Cerebellar nuclear complex (tissue), 1 donor: ENCODE measurements around the gene ZNF248.

Source experiments
- DNase-seq, 2 experiments: peaks; one replicate each; lab custom pipeline; 2025; lab: John Stamatoyannopoulos, UW

The ZNF248 gene

DNA sequence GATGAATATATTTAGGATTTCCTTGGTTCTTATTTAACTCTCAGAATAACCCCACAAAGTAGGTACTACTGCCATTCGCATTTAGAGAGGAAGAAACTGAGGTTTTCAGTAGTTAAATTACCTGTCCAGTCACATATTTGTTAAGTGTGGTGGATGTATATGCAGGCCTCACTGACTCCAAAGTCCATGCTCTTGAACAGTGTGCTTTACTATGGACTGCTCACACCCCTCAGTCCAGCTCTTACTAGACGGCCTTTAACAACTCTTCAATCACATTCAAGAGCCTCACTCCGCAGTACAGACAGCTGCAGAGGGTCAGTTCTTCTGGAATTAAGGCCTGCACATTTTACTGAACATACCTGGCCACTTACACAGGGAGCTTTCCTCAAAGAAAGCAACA lies 36.2 kb downstream of the ZNF248 start:
- no peak for DNase-seq

DNA sequence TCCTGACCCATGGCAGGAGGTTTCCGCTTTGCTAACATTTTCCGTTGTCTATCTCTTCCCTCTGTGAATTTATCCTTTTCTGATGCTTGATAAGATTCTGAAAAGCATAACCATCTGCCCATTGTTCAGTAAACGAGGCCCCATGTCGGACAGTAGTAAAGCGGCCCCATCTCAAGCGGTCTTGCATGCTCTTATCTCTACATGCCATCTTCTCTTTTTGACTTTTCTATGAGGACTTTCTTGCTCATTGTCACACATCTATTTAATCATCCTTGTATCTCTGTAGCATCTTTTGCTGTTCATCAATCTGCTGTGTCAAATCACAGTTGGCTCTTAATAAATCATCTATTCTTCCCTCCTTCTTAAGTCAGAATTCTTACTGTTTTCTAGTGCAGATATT lies 37.6 kb downstream of the ZNF248 start:
- DNase-seq, result no peak

DNA sequence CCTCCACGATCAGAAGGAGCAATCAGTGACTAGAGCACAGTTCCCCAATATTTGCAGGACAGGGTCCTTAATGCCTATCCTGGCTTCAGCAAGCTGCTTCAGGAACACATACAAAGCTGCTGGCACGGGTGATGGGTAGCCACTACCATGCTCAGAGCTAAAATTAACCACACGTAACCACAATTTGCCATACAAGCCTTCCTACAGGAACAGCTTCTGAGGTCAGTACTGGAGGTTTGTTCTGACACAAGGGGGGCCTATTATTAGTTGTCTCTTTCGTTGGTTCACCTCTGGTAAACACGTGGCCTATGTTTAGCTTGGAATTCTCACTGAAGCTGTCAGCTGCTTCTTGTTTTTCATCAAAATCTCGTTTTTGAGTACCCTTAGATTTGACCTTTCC lies 41.1 kb downstream of the ZNF248 start:
- no peak for DNase-seq

DNA sequence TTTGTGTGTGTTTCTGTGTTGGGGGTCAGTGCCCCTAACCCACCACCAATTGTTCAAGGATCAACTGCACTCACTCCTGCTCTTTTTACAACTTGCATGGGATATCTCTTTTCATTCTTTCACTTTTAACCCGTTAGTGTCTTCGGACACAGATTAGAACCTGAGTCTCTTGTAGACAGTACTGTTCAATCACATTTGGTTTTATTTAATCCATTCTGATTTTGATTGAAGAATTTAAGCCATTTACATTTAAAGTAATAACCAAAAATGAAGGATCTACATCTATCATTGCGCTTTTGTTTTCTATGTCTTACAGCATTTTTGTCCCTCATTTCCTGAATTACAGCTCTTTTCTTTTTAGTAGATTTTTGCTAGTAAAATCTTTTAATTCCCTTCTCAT lies 43.6 kb downstream of the ZNF248 start:
- DNase-seq, result no peak

DNA sequence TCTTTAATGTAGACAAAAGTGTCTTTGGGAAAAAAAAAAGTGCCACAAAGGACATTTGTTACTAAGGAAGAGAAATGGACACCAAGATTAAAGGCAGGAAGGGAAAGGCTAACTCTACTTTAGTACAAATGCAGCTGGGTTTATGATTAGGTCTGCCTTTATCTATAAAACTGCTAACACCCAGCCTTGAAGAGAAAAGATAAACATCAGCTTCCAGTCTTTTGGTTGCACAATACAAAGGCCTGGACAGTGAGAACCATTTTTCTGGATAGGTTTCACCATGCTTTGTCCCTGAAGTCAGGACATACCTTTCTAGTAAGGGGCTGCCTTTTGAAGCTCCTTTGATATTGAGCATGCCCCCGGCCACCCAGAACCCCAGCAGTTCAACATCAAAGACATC lies 45.1 kb downstream of the ZNF248 start:
- DNase-seq, result no peak

DNA sequence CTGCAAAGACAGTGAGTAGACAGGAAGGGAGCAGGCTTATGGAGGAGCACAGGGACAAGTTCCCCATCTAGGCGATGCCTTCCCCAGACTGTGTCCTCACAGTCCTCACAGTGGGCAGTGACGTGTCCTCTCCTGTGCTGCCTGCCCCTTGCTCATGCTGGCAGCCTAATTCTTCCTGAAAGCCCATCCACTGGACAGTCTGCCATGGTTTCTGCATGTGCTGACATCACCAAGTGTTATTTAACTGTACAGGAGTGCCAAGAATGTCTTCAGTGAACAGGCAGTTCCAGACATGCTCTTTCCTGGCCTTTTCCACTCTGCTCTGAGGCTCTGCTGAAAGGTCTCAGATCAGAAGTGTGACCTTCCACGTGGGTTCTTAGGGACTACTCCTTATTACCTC lies 54.1 kb downstream of the ZNF248 start:
- DNase-seq, result no peak

DNA sequence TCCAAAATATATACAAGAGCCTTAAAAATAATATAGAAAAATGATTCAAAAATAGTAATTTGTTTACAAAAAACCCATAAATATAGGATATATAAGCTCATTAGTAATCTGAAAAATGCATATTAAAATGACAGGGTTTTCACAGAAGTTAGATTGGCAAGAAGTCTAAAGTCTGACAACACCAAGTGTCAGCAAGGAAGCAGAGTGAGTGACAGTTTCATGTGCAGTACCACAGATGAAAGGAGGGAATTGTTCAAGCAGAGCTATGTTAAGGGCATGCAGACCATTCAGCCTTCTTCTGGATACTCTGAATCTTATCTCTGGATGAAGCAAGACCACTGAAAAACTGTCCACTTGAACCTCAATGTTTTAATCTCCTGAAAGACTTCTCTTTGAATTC lies 55.9 kb downstream of the ZNF248 start:
- DNase-seq, result no peak

DNA sequence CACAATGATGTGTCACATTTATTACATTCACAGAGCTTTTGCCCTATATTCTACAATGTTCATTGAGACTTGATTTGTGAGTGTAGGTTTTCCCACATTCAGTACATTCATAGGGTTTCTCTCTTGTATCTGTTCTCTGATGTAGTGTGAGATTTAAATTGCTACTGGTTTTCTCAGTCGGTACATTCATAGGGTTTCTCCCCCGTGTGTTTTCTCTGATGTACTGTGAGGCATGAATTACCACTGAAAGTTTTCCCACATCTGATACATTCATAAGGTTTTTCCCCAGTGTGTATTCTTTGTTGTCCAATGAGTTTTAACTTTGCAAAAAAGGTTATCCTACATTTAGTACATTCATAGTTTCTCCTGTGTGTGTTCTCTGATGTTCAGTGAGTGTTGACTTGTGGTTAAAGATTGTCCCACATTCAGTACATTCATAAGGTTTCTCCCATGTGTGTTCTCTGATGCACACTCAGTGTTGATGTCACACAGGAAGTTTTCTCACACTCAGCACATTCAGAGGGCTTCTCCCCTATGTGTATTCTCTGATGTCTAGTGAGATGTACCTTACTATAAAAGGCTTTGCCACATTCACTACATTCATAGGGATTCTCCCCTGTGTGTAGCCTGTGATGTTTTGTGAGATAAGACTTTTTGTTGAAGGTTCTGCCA lies 63.0 kb downstream of the ZNF248 start:
- no peak for DNase-seq

DNA sequence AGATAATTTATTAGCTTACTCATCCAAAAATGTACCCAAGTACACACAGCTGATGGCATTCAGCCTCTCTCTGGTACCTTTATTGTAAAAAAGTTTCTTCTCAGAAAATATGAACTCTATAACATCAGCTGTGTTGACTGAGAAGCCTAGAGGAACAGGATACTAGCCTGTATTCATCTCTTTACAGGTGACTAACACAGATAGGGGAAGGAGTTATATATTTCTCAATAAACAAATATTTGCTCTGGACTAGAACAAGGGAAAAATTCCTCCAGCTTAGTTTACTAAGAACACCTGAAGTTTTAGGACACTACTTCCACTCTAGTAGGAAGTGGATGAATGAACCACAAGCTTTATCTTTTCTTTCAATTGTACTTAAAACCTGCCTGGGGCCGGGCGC lies 67.8 kb downstream of the ZNF248 start:
- DNase-seq, result no peak

DNA sequence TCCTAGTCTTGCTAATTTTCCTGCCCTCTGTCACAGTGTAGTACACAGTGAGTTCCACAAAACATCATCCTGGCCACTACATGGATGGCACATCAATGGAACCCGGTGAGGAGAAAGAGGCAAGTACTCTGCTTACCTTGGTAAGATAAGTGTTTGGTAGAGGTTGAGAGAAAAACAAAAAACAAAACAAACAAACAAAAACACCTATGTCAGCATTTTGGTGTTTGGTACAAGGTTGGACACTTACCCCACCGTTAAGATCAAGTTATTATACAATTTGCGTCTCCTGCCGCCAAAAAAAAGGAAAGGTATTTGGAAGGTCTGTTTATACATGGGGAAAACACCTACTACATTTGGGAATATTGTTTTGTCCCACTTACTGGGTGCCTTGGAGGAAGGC lies 72.7 kb downstream of the ZNF248 start:
- no peak for DNase-seq

DNA sequence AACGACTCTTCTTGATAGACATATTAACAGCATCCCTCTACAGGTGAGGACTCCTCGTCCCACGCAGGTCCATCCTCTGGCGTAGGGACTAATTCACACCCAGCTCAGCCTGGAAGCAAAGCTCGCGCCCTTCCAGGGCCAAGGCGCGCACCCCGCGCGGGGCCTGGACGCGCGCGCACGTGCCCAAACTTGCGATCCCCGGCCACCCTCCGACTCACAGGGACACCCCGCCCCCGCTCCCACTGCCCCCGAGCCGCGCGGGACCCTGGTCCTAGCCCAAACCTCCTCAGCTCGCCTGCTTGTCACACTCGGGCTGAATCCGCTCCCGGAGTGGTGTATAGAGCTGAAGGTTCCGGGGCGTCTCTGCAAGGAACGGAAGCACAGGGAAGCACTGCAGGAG lies 76.9 kb downstream of the ZNF248 start:
- no peak for DNase-seq

DNA sequence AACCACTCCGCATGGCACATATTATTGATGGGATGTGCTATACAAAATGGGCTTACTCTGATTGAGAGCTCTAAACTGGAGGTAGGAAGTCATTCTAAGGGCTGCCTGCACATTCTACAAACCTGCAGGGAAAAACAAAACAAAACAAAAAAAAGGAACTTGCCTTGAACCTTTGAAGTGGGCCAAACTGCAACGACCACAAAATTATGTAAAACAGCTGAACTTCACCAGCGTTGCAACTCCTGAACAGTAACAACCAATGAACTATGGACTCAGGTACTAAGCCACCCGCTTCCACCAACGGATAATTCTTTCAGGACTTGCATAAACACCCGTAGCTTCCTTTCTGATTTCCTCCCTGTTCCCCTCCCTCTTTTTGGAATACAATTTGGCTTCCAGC lies 80.4 kb downstream of the ZNF248 start:
- DNase-seq, result no peak

DNA sequence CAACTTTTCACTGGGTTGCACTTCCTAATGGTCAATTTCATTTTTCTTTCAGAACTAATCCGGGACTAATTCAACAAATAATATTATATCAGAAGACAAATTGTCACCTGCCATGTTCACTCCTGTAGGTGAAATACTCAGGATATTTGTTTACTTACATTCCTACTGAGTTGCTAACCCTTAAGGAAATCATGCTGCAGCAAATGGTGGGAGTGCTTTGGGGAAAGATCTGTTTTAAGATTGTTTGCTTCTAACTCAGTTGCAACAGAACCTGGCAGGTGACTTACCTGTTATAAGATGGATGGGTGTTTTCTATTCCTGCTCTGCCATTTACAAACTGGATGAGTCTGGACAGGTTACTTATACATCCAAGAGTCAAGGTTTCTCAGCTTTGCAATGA lies 81.8 kb downstream of the ZNF248 start:
- DNase-seq, result no peak

DNA sequence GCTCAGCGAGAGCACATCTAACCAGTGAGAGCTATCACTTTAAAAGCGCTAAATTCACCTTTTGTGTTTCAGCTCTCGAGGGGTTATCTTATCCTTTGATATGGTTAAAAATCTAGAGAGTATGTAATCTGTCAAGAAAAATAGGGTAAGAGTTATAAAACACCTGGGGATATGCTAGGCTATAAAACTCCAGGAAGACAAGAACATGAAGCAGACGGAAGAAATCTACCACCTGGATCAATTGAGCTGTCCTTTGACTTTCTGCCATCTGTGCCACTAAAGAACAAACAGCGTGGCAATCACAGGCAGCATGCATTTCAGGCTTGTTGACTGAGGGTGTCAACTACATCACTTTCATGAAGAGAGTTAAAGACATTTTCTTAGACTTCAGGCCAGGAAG lies 83.1 kb downstream of the ZNF248 start:
- no peak for DNase-seq

DNA sequence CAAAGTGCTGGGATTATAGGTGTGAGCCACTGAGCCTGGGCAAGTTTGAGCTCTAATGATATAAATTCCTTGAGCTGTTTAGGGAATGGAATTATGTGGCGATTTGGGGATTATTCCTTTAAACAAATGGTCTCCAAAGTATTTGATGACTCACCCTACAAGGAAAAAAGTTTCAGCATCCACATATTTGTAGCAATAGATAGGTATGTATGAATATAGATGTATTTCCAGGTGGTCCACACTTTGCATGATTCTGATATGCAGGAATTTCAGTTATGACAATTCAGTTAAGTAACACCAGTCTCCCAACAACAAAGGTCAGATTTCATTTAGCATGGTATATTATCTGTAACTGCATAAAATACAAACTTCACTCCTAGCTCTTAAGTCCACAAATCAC lies 92.2 kb downstream of the ZNF248 start:
- no peak for DNase-seq

DNA sequence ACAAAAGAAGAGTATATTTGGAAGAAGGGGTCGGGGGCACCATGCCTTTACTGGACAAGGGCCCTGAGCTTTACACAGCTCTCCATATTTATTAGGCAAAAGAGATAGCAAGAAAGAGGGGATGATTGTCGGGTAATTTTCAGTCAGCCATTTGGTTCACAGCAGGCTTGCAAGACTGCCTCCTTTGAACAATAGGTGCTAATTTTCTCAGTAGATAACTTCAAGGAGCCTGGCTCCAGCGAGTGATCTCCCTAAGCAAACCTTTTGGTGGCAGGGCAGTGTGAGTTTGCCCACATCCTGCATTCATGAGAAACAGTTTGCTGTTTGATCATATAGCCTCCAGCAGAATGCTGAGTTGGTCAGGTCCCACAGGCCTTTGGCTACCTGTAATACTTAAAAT lies 94.3 kb downstream of the ZNF248 start:
- no peak for DNase-seq

DNA sequence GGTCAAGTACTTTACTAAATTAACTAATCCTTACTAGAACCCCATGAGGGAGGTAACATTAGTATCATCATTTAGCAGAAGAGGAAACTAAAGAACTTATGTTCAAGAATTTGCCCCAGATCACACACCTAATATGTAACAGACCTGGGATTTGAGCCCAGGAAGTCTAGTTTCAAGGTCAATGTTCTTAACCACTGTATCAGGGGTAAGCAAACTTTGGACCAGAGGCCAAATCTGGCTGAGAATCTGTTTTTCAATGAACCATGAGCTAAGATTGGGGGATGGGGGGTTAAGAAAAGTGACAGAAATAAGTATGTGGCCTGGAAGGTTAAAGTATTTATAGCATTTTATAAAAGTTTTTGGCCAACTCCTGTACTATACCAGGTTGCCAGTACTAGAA lies 95.1 kb downstream of the ZNF248 start:
- no peak for DNase-seq

DNA sequence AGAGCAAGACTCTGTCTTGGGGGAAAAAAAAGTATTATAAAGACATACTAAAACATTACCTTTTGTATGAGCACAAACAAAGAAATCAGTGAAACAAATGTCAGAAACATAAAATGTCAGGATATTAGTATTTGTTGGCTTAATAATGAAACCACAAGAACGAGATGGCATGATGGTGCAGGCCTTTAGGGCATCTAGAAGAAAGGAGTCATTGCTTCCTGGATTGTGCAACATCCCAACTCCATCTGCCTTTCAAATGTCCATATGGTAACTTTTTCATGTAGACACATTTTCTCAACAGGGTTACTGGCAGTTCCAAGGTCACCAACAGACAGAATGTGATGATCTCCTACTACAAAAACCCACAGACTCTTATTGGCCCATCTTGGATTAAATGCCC lies 96.6 kb downstream of the ZNF248 start:
- DNase-seq, result no peak

DNA sequence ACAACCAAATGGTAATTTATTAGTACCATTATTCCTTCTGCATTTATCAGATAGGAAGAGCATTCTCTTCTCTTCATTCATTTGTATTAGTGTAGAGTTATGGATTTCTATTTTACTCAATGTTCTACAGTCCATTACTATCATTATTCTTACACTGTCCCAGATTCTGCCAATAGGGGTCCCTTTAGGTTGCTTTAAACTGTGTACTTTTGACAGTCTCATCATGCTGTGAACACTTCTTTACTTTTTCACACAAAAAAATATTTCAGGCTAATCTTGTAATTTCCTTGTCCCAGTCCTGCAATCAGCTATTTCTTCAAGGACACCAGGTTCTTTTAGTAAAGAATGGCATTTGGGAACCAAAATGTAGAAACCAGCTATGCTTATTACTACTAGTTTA lies 99.3 kb downstream of the ZNF248 start:
- DNase-seq, result no peak

DNA sequence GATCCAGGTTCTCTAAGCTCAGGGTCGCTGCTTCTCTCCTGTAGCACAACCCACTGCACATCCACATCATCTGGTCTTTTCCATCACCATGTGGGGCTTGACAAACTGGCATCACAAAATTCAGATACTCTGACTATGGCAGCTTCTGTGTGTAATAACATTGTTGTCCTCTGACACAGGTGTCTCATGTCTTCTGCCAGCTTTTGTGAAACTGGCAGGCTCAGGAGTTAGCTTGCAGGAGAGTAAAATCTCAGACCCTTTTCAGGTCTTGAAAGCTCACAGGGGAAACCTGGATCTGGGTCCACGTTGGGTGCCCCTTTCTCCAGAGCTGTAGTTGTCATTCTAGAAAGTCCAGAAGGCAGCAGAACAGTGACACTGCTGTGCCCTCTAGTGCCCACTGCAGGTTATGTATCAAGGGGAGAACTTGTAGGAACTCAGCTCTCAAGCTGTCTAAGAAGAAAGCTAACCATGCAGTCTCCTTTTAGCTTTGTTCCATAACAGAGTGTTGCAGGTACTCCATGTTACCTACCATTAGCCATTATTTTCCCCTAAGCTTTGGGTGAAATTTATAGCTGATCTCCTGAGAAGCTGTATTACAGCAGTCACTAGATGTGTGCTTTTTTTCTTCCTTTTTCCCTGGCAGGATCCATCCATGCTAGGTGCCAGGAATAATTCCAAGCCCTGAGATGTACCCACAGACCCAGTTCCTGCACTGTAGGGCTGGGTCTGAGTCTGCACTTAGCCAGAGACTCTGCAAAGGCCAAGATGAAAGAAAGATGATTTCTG lies 102.7 kb downstream of the ZNF248 start:
- no peak for DNase-seq

DNA sequence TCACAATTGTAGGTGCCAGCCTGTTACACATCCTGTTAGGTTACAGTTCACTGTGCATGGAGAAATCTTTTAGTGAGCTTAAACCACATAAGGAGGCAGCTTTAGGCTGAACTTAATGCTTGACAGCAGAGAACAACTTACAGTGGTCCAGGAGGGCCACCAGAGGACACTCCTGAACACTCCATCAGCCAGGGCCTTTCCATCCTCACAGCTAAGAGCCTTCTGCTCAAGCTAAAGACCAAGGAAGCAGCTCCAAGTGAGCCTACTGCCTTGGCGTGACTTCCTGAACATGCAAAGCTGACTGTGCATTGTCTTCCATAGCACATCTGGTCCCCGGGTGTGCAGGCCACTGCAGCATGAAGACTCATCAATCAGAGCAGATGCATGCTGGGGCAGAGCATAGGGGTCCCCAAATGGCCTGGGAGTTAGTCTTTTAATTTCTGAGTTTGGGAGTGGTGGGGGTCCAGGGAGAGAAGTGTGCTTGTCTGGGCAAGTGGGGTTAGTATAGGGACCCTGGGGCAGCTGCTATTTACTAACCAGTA lies 105.0 kb downstream of the ZNF248 start:
- DNase-seq, result no peak

DNA sequence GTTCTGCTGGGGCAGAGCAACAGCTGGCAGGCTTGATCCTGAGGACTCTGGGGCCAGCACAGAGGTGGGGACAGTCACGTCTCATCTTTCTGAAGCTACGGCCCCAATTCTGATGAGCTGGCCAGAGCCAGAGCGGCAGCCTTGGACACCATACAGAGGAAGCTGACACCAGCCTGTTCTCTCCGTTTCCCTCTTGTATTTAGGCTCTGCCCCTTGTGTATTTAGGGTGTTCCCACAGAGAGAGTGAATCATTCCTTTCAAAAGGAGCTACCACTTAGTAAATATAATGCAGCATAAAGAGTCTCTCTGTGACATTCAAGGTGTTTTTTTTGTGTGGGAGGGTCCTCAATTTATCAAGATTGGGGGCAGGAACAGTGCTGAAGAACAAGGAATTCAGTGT lies 109.2 kb downstream of the ZNF248 start:
- DNase-seq, result no peak

DNA sequence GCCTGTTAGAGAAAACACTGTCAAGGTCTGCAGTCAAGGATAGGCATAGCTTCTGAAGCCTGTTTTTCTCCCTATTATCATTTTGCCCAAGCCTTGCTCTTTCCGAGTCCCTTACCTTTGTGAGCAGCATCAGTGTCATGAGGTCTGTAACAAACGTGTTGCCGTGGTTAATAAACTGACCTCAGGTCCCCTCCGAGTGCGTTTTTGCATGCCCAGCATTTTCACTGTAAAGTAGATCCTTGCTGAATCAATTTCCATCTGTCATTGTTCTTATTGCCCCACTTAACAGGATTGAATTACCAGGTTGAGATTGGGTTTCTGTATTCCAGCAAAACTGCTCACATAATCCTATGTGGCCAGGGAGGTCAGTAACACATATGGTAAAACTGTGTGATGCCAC lies 110.3 kb downstream of the ZNF248 start:
- no peak for DNase-seq

DNA sequence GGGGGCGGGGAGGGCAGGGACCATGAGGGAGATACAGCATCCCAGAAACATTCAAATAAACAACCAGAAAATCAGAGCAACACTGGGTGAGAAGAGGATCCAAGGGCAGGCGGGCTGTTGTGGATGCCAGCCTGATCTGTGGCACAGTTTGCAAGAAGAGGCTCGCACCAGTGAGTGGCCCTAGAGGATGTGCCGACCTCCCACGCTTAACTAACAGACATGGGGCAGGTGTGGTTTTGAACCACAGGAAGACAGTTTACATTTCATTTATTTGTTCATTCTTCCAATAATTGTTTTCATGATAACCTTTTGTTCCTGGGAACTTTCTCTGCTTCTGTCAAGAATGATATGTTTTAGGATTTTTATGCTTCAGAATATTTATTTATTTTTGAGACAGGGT lies 115.6 kb downstream of the ZNF248 start:
- no peak for DNase-seq
